OCI-LY7 (cell line): ENCODE data around the gene AXIN2.

ENCODE experiments used
- CTCF ChIP-seq: fragments of 200-600 bp; sonication (generic); conservative IDR thresholded peaks from 2 replicates; pipeline ENCODE4 v1.5.1; 2014; ENCODE audit warnings: mild to moderate bottlenecking, antibody characterized with exemption, low read length, moderate library complexity, mixed read lengths
- EZH2phosphoT487 ChIP-seq: fragments of 200-600 bp; sonication (generic); IDR thresholded peaks from 2 replicates; pipeline ENCODE4 v1.6.1; 2018; ENCODE audit warnings: low read depth, borderline replicate concordance, mild to moderate bottlenecking, mixed run types, antibody characterized with exemption, low read length, moderate library complexity, mixed read lengths

DNA sequence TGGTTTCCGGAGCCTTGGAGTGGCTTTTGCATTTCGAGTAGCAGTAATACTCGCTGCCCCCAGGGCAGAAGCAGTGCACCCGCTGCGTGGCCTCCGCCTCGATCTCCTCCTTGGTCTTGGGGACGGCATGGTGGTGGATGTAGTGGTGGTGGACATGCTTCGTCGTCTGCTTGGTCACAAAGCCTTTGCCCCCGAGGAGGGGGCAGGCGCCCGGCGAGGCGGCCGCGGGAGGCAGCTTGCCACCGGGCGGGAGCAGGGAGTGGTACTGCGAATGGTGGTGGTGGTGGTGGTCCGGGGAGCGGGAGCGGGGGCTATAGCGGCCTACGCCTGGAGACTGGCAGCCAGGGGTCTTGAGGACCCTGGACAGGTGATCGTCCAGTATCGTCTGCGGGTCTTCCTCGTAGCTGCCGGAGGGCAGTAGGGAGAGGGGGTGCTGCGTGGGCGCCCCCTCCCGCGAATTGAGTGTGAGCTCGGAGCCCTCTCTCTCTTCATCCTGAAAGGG lies 24.1 kb downstream of the AXIN2 start:
- no peak for TF ChIP-seq CTCF
- TF ChIP-seq EZH2phosphoT487, result no peak
